Activated naive CD4-positive, alpha-beta T cell treated with anti-CD3 and anti-CD28 coated beads, Interleukin-2, amount 50 U/mL, for 24 hours (primary cell): ENCODE measurements around the gene ENTPD8.
"Not testable (repeated sequence)": the region's sequence is repeated elsewhere in the genome, so short reads cannot be mapped to it uniquely, and the experiment has no call there.

ENCODE experiments used
- H3K27ac Mint-ChIP-seq: one replicate; pipeline ENCODE4 v1.8.0; 2021; ENCODE audit warnings: mild to moderate bottlenecking, mixed read lengths
- H3K27me3 Mint-ChIP-seq: one replicate; pipeline ENCODE4 v1.8.0; 2021; ENCODE audit warnings: mixed read lengths
- H3K36me3 Mint-ChIP-seq: one replicate; pipeline ENCODE4 v1.8.0; 2021; ENCODE audit warnings: mixed read lengths
- H3K4me1 Mint-ChIP-seq: one replicate; pipeline ENCODE4 v1.8.0; 2021; ENCODE audit warnings: mixed read lengths
- H3K4me3 Mint-ChIP-seq: one replicate; pipeline ENCODE4 v1.8.0; 2021; ENCODE audit warnings: mild to moderate bottlenecking, mixed read lengths
- H3K9me3 Mint-ChIP-seq: one replicate; pipeline ENCODE4 v1.8.0; 2021; ENCODE audit warnings: mixed read lengths

Gene ENTPD8

GRCh38 chr9:137421838-137422603, 19.1 kb downstream of the ENTPD8 start:
- no peaks in the 10 kb centered on the region for H3K27me3 Mint-ChIP-seq
- no peak overlapping the region for H3K27ac Mint-ChIP-seq
- no peaks in the 10 kb centered on the region for H3K9me3 Mint-ChIP-seq
- H3K4me1 Mint-ChIP-seq = peaks cover 12% of the 10 kb centered on the region
- no peaks in the 10 kb centered on the region for H3K36me3 Mint-ChIP-seq
- H3K4me3 Mint-ChIP-seq = peak overlapping the region; percentile 84

GRCh38 chr9:137417161-137418021, 23.8 kb downstream of the ENTPD8 start:
- peak overlapping the region; percentile 23 for H3K4me3 Mint-ChIP-seq
- H3K27ac Mint-ChIP-seq = no peak overlapping the region
- peaks cover 12% of the 10 kb centered on the region for H3K4me1 Mint-ChIP-seq

DNA sequence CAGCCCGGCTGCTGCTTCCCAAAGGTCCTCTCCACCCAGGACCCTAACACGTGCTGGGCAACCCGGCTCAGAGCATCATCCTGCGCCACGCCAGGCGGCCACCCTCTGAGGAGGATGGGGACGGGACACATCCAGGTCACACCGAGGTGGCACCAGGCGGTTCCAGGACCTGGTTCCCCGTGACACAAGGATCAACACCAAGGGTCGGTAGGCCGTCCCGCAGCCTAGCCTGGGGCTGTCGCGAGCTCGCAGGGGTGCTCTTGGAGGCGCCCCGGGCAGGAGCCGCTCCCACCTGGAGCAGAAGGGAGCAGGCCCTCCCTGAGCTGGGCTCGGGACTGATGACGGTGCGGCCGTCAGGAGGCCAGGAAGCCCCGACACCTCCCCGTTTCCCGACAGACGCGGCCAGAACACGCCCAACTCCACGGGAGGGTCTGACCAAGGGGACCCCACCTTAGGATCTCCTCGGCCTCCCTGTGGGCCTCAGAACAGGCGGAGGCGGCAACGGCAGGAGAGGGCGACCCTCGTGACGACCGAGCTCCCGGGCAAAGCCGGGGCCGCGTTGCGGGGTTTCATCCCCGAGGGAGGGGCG, 24.5 kb downstream of the ENTPD8 start:
- Mint-ChIP-seq H3K27ac (no peak overlapping the region), H3K36me3 (peaks cover 2% of the 10 kb centered on the region), H3K27me3 (no peaks in the 10 kb centered on the region), H3K4me3 (no peak overlapping the region), H3K9me3 (no peaks in the 10 kb centered on the region), H3K4me1 (peaks cover 6% of the 10 kb centered on the region)

More at GRCh38 chr9:137417161-137418021, 23.8 kb downstream of the ENTPD8 start:
- no peaks in the 10 kb centered on the region for H3K9me3 Mint-ChIP-seq
- peaks cover 2% of the 10 kb centered on the region for H3K36me3 Mint-ChIP-seq
- no peaks in the 10 kb centered on the region for H3K27me3 Mint-ChIP-seq

DNA sequence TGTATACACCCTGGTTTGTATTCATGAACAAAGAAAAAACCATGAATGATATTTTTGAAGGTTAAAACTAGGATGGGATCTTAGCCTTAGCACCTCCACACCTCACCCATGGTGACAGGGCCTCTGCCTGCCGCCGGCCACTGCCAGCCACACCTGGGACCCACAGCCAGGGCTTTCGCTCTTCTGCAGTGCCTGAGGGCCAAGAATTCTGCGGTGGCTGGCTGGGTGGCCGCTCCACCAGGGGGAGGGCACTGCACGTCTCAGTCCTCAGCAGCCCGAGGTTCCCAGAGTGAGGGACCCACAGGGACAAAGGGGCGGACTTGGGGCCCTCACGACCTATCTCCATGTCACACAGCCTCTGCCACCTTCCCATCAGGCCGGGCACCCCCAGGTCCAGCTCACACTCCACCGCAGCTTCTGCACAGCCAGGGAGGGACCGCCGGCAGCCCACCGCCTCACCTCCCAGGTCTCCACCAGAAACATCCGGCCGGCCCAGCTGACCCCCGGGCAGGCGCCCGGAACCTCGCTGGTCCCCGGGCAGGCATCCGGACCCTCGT, 25.1 kb downstream of the ENTPD8 start:
- no peak overlapping the region for H3K27ac Mint-ChIP-seq
- H3K9me3 Mint-ChIP-seq = no peaks in the 10 kb centered on the region
- H3K36me3 Mint-ChIP-seq = peaks cover 2% of the 10 kb centered on the region
- no peaks in the 10 kb centered on the region for H3K27me3 Mint-ChIP-seq
- peaks cover 6% of the 10 kb centered on the region for H3K4me1 Mint-ChIP-seq
- H3K4me3 Mint-ChIP-seq = no peak overlapping the region

DNA sequence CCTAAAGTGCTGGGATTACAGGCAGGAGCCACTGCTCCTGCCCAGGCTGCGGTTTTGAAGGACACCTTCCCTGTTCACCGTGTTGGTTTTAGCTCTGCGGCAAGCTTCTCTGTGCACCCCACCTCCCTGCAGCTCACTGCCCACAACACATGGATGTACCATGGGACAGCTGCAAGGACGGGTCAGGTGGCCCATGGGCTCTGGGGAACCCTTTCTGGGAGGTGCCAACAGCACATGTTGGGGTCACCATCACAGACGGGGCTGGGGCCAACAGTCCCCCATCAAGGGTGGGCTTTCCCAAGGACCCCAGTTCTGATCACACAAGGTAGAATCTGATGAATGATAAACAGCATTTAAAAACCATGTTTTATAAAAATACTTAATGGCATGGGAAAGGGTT, 25.7 kb downstream of the ENTPD8 start:
- Mint-ChIP-seq H3K27me3 (no peaks in the 10 kb centered on the region), H3K27ac (no peak overlapping the region), H3K9me3 (no peaks in the 10 kb centered on the region), H3K4me1 (peaks cover 7% of the 10 kb centered on the region), H3K36me3 (peaks cover 2% of the 10 kb centered on the region), H3K4me3 (no peak overlapping the region)

GRCh38 chr9:137412431-137412830, 28.7 kb downstream of the ENTPD8 start:
- Mint-ChIP-seq H3K9me3 (no peaks in the 10 kb centered on the region), H3K27ac (no peak overlapping the region), H3K4me1 (peaks cover 9% of the 10 kb centered on the region), H3K27me3 (no peaks in the 10 kb centered on the region), H3K4me3 (no peak overlapping the region), H3K36me3 (peaks cover 2% of the 10 kb centered on the region)

DNA sequence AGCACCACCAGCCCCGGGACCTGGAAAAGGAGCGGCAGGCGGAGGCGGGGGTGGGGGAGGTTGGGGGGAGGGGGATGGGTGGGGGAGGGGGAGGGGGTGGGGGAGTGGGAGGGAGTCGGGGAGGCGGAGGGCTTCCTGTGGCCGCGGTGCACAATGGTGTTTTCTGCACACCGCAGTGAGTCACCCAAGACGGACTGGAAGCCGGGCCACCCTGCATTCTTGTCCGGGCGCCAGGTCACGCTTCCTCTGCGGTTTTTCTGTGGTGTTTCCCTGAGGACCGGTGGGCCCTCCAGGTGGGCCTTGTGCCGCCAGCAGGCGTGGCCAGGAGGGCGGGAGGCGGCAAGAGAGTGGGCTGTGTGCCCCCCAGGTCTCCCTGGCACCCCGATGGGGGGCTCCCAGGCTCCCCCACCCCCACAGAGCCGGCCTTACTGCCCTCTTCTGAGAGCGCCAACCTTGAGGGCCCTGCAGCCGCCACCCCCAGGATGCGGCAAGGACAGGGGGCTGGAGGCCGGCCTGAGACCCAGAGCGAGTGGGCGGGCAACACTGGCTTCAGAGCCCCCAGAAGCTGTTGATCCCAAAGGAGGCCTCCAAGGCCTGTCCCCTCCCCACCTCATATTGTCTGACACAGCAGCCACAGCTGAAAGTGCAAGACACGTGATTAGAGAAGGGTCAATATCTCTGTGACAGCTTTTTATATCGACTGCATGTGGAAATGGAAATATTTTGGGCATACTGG, 29.3 kb downstream of the ENTPD8 start:
- H3K9me3 Mint-ChIP-seq = no peaks in the 10 kb centered on the region
- no peaks in the 10 kb centered on the region for H3K27me3 Mint-ChIP-seq

DNA sequence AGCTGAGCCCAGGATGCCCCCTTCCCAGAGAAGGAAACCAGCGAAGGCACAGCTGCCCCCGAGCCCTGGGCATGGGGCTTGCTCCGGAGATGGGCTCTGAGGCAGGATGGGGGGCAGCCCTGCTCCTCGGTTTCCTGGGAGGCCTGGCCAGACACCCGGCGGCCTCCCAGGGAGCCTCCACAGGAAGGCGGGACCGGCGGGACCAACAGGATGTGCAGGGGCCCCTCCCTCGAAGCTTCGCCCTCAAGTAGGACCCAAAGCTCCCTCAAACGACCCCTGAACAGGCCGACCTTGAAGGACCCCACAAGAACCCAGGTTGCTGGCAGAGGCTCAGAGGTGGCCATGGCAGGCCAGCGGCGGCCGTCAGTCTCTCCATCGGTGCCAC, 29.9 kb downstream of the ENTPD8 start:
- no peaks in the 10 kb centered on the region for H3K9me3 Mint-ChIP-seq
- no peak overlapping the region for H3K4me3 Mint-ChIP-seq
- peaks cover 9% of the 10 kb centered on the region for H3K4me1 Mint-ChIP-seq
- no peaks in the 10 kb centered on the region for H3K27me3 Mint-ChIP-seq
- H3K27ac Mint-ChIP-seq = no peak overlapping the region
- H3K36me3 Mint-ChIP-seq = peaks cover 2% of the 10 kb centered on the region

More for the DNA sequence above, 29.3 kb downstream of the ENTPD8 start:
- H3K27ac Mint-ChIP-seq = no peak overlapping the region
- H3K4me3 Mint-ChIP-seq = no peak overlapping the region
- peaks cover 2% of the 10 kb centered on the region for H3K36me3 Mint-ChIP-seq
- peaks cover 9% of the 10 kb centered on the region for H3K4me1 Mint-ChIP-seq

GRCh38 chr9:137410891-137411249, 30.3 kb downstream of the ENTPD8 start:
- Mint-ChIP-seq H3K27me3 (no peaks in the 10 kb centered on the region), H3K27ac (no peak overlapping the region), H3K4me3 (no peak overlapping the region), H3K36me3 (peaks cover 2% of the 10 kb centered on the region), H3K9me3 (no peaks in the 10 kb centered on the region), H3K4me1 (peaks cover 12% of the 10 kb centered on the region)

DNA sequence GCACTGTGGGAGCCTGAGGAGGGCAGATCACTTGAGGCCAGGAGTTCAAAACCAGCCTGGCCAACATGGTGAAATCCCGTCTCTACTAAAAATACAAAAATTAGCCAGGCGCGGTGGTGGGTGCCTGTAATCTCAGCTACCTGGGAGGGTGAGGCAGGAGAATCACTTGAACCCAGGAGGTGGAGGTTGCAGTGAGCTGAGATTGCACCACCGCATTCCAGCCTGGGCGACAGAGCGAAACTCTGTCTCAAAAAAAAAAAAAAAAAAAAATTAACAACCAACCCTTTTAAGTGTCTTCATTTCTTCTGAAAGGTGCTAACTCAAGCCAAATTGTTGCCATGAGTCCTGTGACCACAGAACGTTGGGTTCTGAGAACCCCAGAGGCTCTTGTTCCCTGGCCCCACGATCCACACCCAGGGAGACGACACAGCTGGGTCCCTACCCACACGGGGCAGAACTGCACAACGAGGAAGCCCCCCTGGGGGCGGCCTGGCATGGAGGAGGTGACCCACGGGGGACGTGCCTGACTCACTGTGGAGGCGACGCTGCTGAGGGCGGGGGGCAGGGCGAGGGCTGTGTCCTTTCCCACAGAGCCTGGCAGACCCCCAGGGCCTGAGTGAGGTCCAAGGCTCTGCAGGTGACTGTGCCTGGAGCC, 30.8 kb downstream of the ENTPD8 start:
- not testable (repeated sequence) for H3K4me3 Mint-ChIP-seq, H3K36me3 Mint-ChIP-seq, H3K9me3 Mint-ChIP-seq, H3K27ac Mint-ChIP-seq, H3K27me3 Mint-ChIP-seq
- peaks cover 16% of the 10 kb centered on the region for H3K4me1 Mint-ChIP-seq

- H3K9me3 Mint-ChIP-seq = no peaks in the 10 kb centered on the region
- H3K27me3 Mint-ChIP-seq = no peaks in the 10 kb centered on the region
- H3K36me3 Mint-ChIP-seq = peaks cover 2% of the 10 kb centered on the region
- H3K27ac Mint-ChIP-seq = no peak overlapping the region
- H3K4me3 Mint-ChIP-seq = no peak overlapping the region
- peaks cover 15% of the 10 kb centered on the region for H3K4me1 Mint-ChIP-seq
Observed at GRCh38 chr9:137409515-137409914, 31.6 kb downstream of the ENTPD8 start.

DNA sequence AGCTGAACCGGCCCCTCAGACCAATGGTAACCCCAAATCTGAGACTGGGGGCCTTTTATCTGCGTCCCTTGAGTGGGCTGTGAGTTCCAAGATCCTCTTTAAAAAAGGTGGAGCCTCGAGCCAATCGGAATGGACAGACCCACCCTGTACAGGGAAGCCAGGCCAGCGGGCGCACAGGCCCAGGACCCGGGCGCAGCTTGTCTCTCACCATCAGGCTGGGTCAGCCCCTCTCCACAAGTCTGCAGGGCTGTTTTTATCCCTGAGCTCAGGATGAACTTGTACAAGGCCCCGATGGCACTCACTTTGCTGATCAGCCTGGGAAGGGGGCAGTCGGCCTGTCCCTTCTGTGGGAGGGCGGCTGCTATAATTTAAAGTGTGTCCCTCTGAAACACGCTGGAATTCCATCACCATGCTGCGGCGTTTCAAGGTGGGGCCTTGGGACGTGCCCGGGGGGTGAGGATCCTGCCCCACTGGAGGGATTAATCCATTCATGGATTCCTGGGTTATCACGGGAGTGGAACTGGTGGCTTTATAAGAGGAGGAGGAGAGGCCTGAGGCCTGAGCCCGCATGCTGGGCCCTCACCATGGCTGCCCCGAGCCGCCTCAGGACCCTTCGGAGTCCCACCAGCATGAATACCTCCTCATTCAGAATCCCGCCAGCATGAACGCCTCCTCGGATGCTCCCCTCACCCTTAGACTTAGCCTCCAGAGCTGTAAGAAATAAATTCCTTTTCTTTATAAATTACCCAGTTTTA, 32.3 kb downstream of the ENTPD8 start:
- H3K4me1 Mint-ChIP-seq = peaks cover 10% of the 10 kb centered on the region
- H3K9me3 Mint-ChIP-seq = no peaks in the 10 kb centered on the region
- no peaks in the 10 kb centered on the region for H3K27me3 Mint-ChIP-seq
- no peak overlapping the region for H3K27ac Mint-ChIP-seq
- H3K36me3 Mint-ChIP-seq = no peaks in the 10 kb centered on the region
- no peak overlapping the region for H3K4me3 Mint-ChIP-seq

DNA sequence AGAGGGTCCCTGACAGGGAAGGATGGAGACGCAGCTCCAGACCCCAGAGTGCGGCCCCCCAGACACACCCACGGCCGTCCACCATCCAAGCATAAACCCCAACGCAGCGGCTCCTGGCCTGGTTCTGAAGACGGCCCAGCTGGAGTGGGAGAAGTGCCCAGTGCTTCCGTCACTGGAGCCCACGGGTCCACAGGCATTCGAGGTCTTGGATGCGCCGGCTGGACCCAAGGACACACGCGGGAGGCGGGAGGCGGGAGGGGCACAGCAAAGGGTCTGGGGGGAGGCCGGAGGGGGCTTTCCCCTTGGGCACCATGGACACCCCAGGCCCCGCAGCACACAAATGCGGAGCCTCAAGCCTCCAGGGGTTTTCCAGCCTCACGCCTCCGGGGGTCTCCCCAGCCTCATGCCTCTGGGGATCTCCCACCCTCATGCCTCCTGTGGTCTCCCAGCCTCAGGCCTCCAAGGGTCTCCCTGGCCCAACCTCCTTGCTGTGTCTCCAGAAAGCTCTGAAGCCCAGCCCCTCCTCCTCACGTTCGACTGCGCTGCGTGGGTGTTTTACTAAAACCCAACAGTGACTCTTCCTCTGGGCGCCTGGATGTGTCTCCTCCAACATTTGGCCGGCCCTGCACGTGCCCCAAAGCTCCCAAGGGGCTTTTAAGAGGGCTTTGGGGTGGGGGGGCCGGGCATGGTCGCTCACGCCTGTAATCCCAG, 33.4 kb downstream of the ENTPD8 start:
- H3K36me3 Mint-ChIP-seq = peaks cover 2% of the 10 kb centered on the region
- no peaks in the 10 kb centered on the region for H3K9me3 Mint-ChIP-seq
- peaks cover 10% of the 10 kb centered on the region for H3K4me1 Mint-ChIP-seq
- H3K27ac Mint-ChIP-seq = no peak overlapping the region
- H3K27me3 Mint-ChIP-seq = no peaks in the 10 kb centered on the region
- no peak overlapping the region for H3K4me3 Mint-ChIP-seq
